Mesenchymal stem cell (in vitro differentiated cells and primary cell): ENCODE data around the gene TMEM37.

Experiments used
- DNase-seq: peaks from one replicate; pipeline ENCODE4 v3.0.0-alpha.2; 2013
- H2AFZ ChIP-seq: one replicate; pipeline ENCODE4 v1.6.1; 2013; ENCODE audit warnings: low read depth, mild to moderate bottlenecking, control low read depth, inconsistent platforms, low read length, moderate library complexity
- H2AK5ac ChIP-seq: 2 replicates; pipeline ENCODE4 v1.6.1; 2013; ENCODE audit warnings: low read length, moderate library complexity, mild to moderate bottlenecking, inconsistent platforms; ENCODE audit not compliant: severe bottlenecking
- H2BK120ac ChIP-seq: one replicate; pipeline ENCODE4 v1.6.1; 2013; ENCODE audit warnings: low read depth, mild to moderate bottlenecking, inconsistent platforms, low read length, moderate library complexity
- H2BK12ac ChIP-seq, 2 experiments: one replicate each; pipeline ENCODE4 v1.6.1; 2013; ENCODE audit warnings: inconsistent platforms in 2 of 2, low read length in 2 of 2, mild to moderate bottlenecking in 2 of 2, moderate library complexity in 2 of 2, control low read depth in 1 of 2
- H2BK15ac ChIP-seq: one replicate; pipeline ENCODE4 v1.6.1; 2013; ENCODE audit warnings: mild to moderate bottlenecking, low read depth, inconsistent platforms; ENCODE audit not compliant: poor library complexity, severe bottlenecking
- H2BK5ac ChIP-seq: 2 replicates; pipeline ENCODE4 v1.6.1; 2013; ENCODE audit warnings: low read depth, mild to moderate bottlenecking, low read length, control low read depth, inconsistent platforms; ENCODE audit not compliant: poor library complexity, severe bottlenecking
- H3K14ac ChIP-seq, 2 experiments: one replicate each; pipeline ENCODE4 v1.6.1; 2013; ENCODE audit warnings: inconsistent platforms in 2 of 2, low read length in 2 of 2, control low read depth in 1 of 2, mild to moderate bottlenecking in 1 of 2, moderate library complexity in 1 of 2
- H3K18ac ChIP-seq, 2 experiments: one replicate each; pipeline ENCODE4 v1.6.1; 2013; ENCODE audit warnings: inconsistent platforms in 2 of 2, low read length in 2 of 2, control low read depth in 1 of 2, low read depth in 1 of 2, mild to moderate bottlenecking in 1 of 2
- H3K23ac ChIP-seq, 2 experiments: one replicate each; pipeline ENCODE4 v1.6.1; 2013; ENCODE audit warnings: inconsistent platforms in 2 of 2, low read length in 2 of 2, mild to moderate bottlenecking in 2 of 2, moderate library complexity in 2 of 2, control low read depth in 1 of 2
- H3K27ac ChIP-seq: 2 replicates; pipeline ENCODE4 v1.5.1; 2013; ENCODE audit warnings: mild to moderate bottlenecking, moderate library complexity, low read length, control low read depth, inconsistent platforms; ENCODE audit not compliant: poor library complexity, severe bottlenecking
- H3K27me3 ChIP-seq, 2 experiments: 2 replicates each; pipeline versions ENCODE4 v1.6.1 to v1.7.0; 2013; ENCODE audit warnings: low read length in 2 of 2, mild to moderate bottlenecking in 2 of 2, moderate library complexity in 2 of 2, control low read depth in 1 of 2, inconsistent platforms in 1 of 2; ENCODE audit not compliant: control insufficient read depth in 1 of 2, insufficient read depth in 1 of 2
- H3K36me3 ChIP-seq, 2 experiments: 2 replicates each; pipeline versions ENCODE4 v1.6.1 to v1.7.0; 2013; ENCODE audit warnings: low read length in 2 of 2, control low read depth in 1 of 2, inconsistent platforms in 1 of 2, low read depth in 1 of 2, mild to moderate bottlenecking in 1 of 2; ENCODE audit not compliant: insufficient read depth in 2 of 2, control insufficient read depth in 1 of 2
- H3K4ac ChIP-seq, 2 experiments: one replicate each; pipeline ENCODE4 v1.6.1; 2013; ENCODE audit warnings: inconsistent platforms in 2 of 2, low read length in 2 of 2, mild to moderate bottlenecking in 2 of 2, moderate library complexity in 2 of 2, control low read depth in 1 of 2, low read depth in 1 of 2
- H3K4me1 ChIP-seq: 2 replicates; pipeline ENCODE4 v1.6.1; 2013; ENCODE audit warnings: low read depth, low read length, control low read depth; ENCODE audit not compliant: control insufficient read depth, insufficient read depth
- H3K4me2 ChIP-seq: 2 replicates; pipeline ENCODE4 v1.6.1; 2013; ENCODE audit warnings: low read length, mild to moderate bottlenecking, inconsistent platforms; ENCODE audit not compliant: poor library complexity, severe bottlenecking
- H3K4me3 ChIP-seq, 2 experiments: 2 replicates each; pipeline versions ENCODE4 v1.5.1 to v1.7.0; 2013; ENCODE audit warnings: low read length in 2 of 2, mild to moderate bottlenecking in 2 of 2, control low read depth in 1 of 2, low read depth in 1 of 2; ENCODE audit not compliant: insufficient read depth in 1 of 2
- H3K79me1 ChIP-seq: replicated peaks from 2 replicates; pipeline ENCODE4 v1.6.1; 2013; ENCODE audit warnings: mild to moderate bottlenecking, control low read depth, low read length, inconsistent platforms; ENCODE audit not compliant: poor library complexity, severe bottlenecking
- H3K9ac ChIP-seq: 2 replicates; pipeline ENCODE4 v1.7.0; 2013; ENCODE audit warnings: mild to moderate bottlenecking, low read length, moderate library complexity
- H3K9me3 ChIP-seq: 2 replicates; pipeline ENCODE4 v1.7.0; 2013; ENCODE audit warnings: mild to moderate bottlenecking, low read length; ENCODE audit not compliant: control insufficient read depth
- H4K8ac ChIP-seq: one replicate; pipeline ENCODE4 v1.6.1; 2013; ENCODE audit warnings: inconsistent platforms, mild to moderate bottlenecking, low read length, moderate library complexity
- H4K91ac ChIP-seq: one replicate; pipeline ENCODE4 v1.6.1; 2013; ENCODE audit warnings: mild to moderate bottlenecking, low read length, inconsistent platforms
- WGBS: methylation state at CpG from one replicate; pipeline ENCODE4 v1.1.7; 2013; ENCODE audit warnings: mixed read lengths; 5-methylcytosine and 5-hydroxymethylcytosine counted together

TMEM37 gene

GRCh38 chr2:119446037-119446436 lies 14.4 kb downstream of the TMEM37 start:
- no peaks in the 10 kb centered on the region for H3K36me3 ChIP-seq
- H3K79me1 ChIP-seq = no peaks in the 10 kb centered on the region
- H2BK120ac ChIP-seq = no peak overlapping the region
- H3K4me2 ChIP-seq = no peak overlapping the region
- H3K14ac ChIP-seq = no peak overlapping the region
- no peak overlapping the region for H2AK5ac ChIP-seq
- H2BK12ac ChIP-seq = no peak overlapping the region
- H3K4me3 ChIP-seq = no peak overlapping the region
- H2BK15ac ChIP-seq = no peak overlapping the region
- H3K23ac ChIP-seq = no peak overlapping the region
- no peaks in the 10 kb centered on the region for H3K9me3 ChIP-seq
- H3K4me1 ChIP-seq = peaks cover 7% of the 10 kb centered on the region
- H3K27me3 ChIP-seq = peaks cover 0 to 35% of the 10 kb centered on the region in 2 experiments
- H4K8ac ChIP-seq = no peak overlapping the region
- H4K91ac ChIP-seq = no peak overlapping the region
- H3K9ac ChIP-seq = no peak overlapping the region
- no peak for DNase-seq
- H2AFZ ChIP-seq = no peak overlapping the region
- no peak overlapping the region for H3K18ac ChIP-seq
- H3K4ac ChIP-seq = no peak overlapping the region
- 63% methylated on average over 8 of the region's 9 CpGs for WGBS
- H3K27ac ChIP-seq = no peak overlapping the region
- H2BK5ac ChIP-seq = no peak overlapping the region

- Histone ChIP-seq H4K91ac (no peak overlapping the region), H2BK120ac (no peak overlapping the region), H3K36me3 (no peaks in the 10 kb centered on the region), H2BK12ac (no peak overlapping the region), H3K9ac (no peak overlapping the region), H3K4ac (no peak overlapping the region), H4K8ac (no peak overlapping the region), H3K4me2 (no peak overlapping the region), H3K14ac (no peak overlapping the region), H2AK5ac (no peak overlapping the region), H3K4me1 (peaks cover 4% of the 10 kb centered on the region), H2BK15ac (no peak overlapping the region), H3K79me1 (no peaks in the 10 kb centered on the region), H3K4me3 (no peak overlapping the region), H3K18ac (no peak overlapping the region), H3K27ac (no peak overlapping the region), H3K9me3 (no peaks in the 10 kb centered on the region), H3K23ac (no peak overlapping the region), H2AFZ (no peak overlapping the region), H2BK5ac (no peak overlapping the region), H3K27me3 (peaks cover 10 to 60% of the 10 kb centered on the region in 2 experiments)
- DNase-seq = no peak
- 81% methylated on average over 9 of the region's 9 CpGs for WGBS
These were observed 16.9 kb downstream of the TMEM37 start for GRCh38 chr2:119448427-119449141.

- peaks cover 6% of the 10 kb centered on the region for H3K4me1 ChIP-seq
- H2AFZ ChIP-seq = no peak overlapping the region
- no peak for DNase-seq
- H4K91ac ChIP-seq = no peak overlapping the region
- H3K9ac ChIP-seq = no peak overlapping the region
- H3K4me3 ChIP-seq = no peak overlapping the region
- no peaks in the 10 kb centered on the region for H3K9me3 ChIP-seq
- H3K4me2 ChIP-seq = no peak overlapping the region
- 95% methylated on average over 3 of the region's 3 CpGs for WGBS
- no peak overlapping the region for H3K18ac ChIP-seq
- no peak overlapping the region for H2BK15ac ChIP-seq
- H2BK120ac ChIP-seq = no peak overlapping the region
- no peak overlapping the region for H3K14ac ChIP-seq
- H2BK5ac ChIP-seq = no peak overlapping the region
- no peak overlapping the region for H2BK12ac ChIP-seq
- peaks cover 14 to 68% of the 10 kb centered on the region in 2 experiments for H3K27me3 ChIP-seq
- no peak overlapping the region for H2AK5ac ChIP-seq
- no peaks in the 10 kb centered on the region for H3K36me3 ChIP-seq
- no peak overlapping the region for H3K27ac ChIP-seq
- H3K23ac ChIP-seq = no peak overlapping the region
- no peaks in the 10 kb centered on the region for H3K79me1 ChIP-seq
- H4K8ac ChIP-seq = no peak overlapping the region
- H3K4ac ChIP-seq = no peak overlapping the region
These were observed 17.9 kb downstream of the TMEM37 start for GRCh38 chr2:119449521-119449920.

GRCh38 chr2:119451336-119452050 lies 19.8 kb downstream of the TMEM37 start:
- no peak overlapping the region for H3K14ac ChIP-seq
- no peak overlapping the region for H3K4me3 ChIP-seq
- no peak overlapping the region for H2BK120ac ChIP-seq
- peaks cover 6% of the 10 kb centered on the region for H3K4me1 ChIP-seq
- H3K36me3 ChIP-seq = no peaks in the 10 kb centered on the region
- no peak overlapping the region for H4K8ac ChIP-seq
- H3K4me2 ChIP-seq = no peak overlapping the region
- no peak overlapping the region for H3K27ac ChIP-seq
- H3K27me3 ChIP-seq = peaks cover 14 to 70% of the 10 kb centered on the region in 2 experiments
- H2BK15ac ChIP-seq = no peak overlapping the region
- 86% methylated on average over 9 of the region's 9 CpGs for WGBS
- no peak overlapping the region for H3K9ac ChIP-seq
- no peak overlapping the region for H3K4ac ChIP-seq
- DNase-seq = no peak
- no peak overlapping the region for H4K91ac ChIP-seq
- H2AFZ ChIP-seq = no peak overlapping the region
- H3K23ac ChIP-seq = no peak overlapping the region
- H3K9me3 ChIP-seq = no peaks in the 10 kb centered on the region
- H3K79me1 ChIP-seq = no peaks in the 10 kb centered on the region
- no peak overlapping the region for H2BK5ac ChIP-seq
- no peak overlapping the region for H3K18ac ChIP-seq
- no peak overlapping the region for H2AK5ac ChIP-seq
- no peak overlapping the region for H2BK12ac ChIP-seq
